ENCODE data around the gene QSOX1. TPM values are rescaled to one million over a fixed set of nuclear protein-coding genes. Genes with fewer than 3 reads are reported as not detected.
A peak's percentile ranks its signal among the peaks of the same experiment; 100 is the strongest.

The QSOX1 gene
- polyA plus RNA-seq, 2 donors = 50.6 to 173 TPM

- Histone ChIP-seq H3K36me3 (ENCODE audit: control insufficient read depth in 2 of 2, insufficient read depth in 2 of 2, low read length in 1 of 2) (no peaks in the 10 kb centered on the region), H3K27me3 (ENCODE audit: control insufficient read depth in 1 of 2, insufficient read depth in 2 of 2, low read length in 2 of 2) (peaks cover 16 to 50% of the 10 kb centered on the region in 2 donors), H3K9me3 (ENCODE audit: control insufficient read depth in 2 of 2, insufficient read depth in 1 of 2, low read depth in 1 of 2, low read length in 1 of 2) (no peaks in the 10 kb centered on the region), H3K4me3 (ENCODE audit: low read depth in 1 of 2, low read length in 2 of 2) (peak overlapping the region in 1 of 2 donors; percentile 5), H3K27ac (ENCODE audit: low read depth in 2 of 2, low read length in 1 of 2) (no peak overlapping the region), H3K4me1 (ENCODE audit: control insufficient read depth in 2 of 2, insufficient read depth in 2 of 2, low read length in 1 of 2) (peaks cover 13 to 33% of the 10 kb centered on the region in 2 donors)
- WGBS, 2 donors = 1 to 4% methylated on average over 51 of the region's 51 CpGs
These were observed 79.9 kb downstream of the QSOX1 start for GRCh38 chr1:180234369-180235076.

- Histone ChIP-seq H3K36me3 (ENCODE audit: control insufficient read depth in 2 of 2, insufficient read depth in 2 of 2, low read length in 1 of 2) (no peaks in the 10 kb centered on the region), H3K9me3 (ENCODE audit: control insufficient read depth in 2 of 2, insufficient read depth in 1 of 2, low read depth in 1 of 2, low read length in 1 of 2) (no peaks in the 10 kb centered on the region), H3K4me3 (ENCODE audit: low read depth in 1 of 2, low read length in 2 of 2) (peak overlapping the region in 1 of 2 donors; percentile 5), H3K27ac (ENCODE audit: low read depth in 2 of 2, low read length in 1 of 2) (no peak overlapping the region), H3K27me3 (ENCODE audit: control insufficient read depth in 1 of 2, insufficient read depth in 2 of 2, low read length in 2 of 2) (peaks cover 19 to 53% of the 10 kb centered on the region in 2 donors), H3K4me1 (ENCODE audit: control insufficient read depth in 2 of 2, insufficient read depth in 2 of 2, low read length in 1 of 2) (peaks cover 13 to 31% of the 10 kb centered on the region in 2 donors)
- 5 to 6% methylated on average over 30 of the region's 30 CpGs for WGBS, 2 donors
These were observed 80.4 kb downstream of the QSOX1 start for GRCh38 chr1:180235077-180235501.

GRCh38 chr1:180235502-180236239 is 81.0 kb downstream of the QSOX1 start:
- Histone ChIP-seq H3K9me3 (ENCODE audit: control insufficient read depth in 2 of 2, insufficient read depth in 1 of 2, low read depth in 1 of 2, low read length in 1 of 2) (no peaks in the 10 kb centered on the region), H3K4me3 (ENCODE audit: low read depth in 1 of 2, low read length in 2 of 2) (peak overlapping the region in 1 of 2 donors; percentile 4), H3K4me1 (ENCODE audit: control insufficient read depth in 2 of 2, insufficient read depth in 2 of 2, low read length in 1 of 2) (peaks cover 10 to 27% of the 10 kb centered on the region in 2 donors), H3K27me3 (ENCODE audit: control insufficient read depth in 1 of 2, insufficient read depth in 2 of 2, low read length in 2 of 2) (peaks cover 20 to 50% of the 10 kb centered on the region in 2 donors), H3K27ac (ENCODE audit: low read depth in 2 of 2, low read length in 1 of 2) (no peak overlapping the region), H3K36me3 (ENCODE audit: control insufficient read depth in 2 of 2, insufficient read depth in 2 of 2, low read length in 1 of 2) (no peaks in the 10 kb centered on the region)
- 8% methylated on average over 49 of the region's 49 CpGs for WGBS, 2 donors

- H3K36me3 ChIP-seq (ENCODE audit: control insufficient read depth in 2 of 2, insufficient read depth in 2 of 2, low read length in 1 of 2) = no peaks in the 10 kb centered on the region
- 11 to 13% methylated on average over 16 of the region's 16 CpGs for WGBS, 2 donors
- peaks cover 15 to 49% of the 10 kb centered on the region in 2 donors for H3K27me3 ChIP-seq (ENCODE audit: control insufficient read depth in 1 of 2, insufficient read depth in 2 of 2, low read length in 2 of 2)
- H3K4me3 ChIP-seq (ENCODE audit: low read depth in 1 of 2, low read length in 2 of 2) = no peak overlapping the region
- H3K27ac ChIP-seq (ENCODE audit: low read depth in 2 of 2, low read length in 1 of 2) = no peak overlapping the region
- H3K9me3 ChIP-seq (ENCODE audit: control insufficient read depth in 2 of 2, insufficient read depth in 1 of 2, low read depth in 1 of 2, low read length in 1 of 2) = no peaks in the 10 kb centered on the region
- peaks cover 4 to 21% of the 10 kb centered on the region in 2 donors for H3K4me1 ChIP-seq (ENCODE audit: control insufficient read depth in 2 of 2, insufficient read depth in 2 of 2, low read length in 1 of 2)
These were observed 82.2 kb downstream of the QSOX1 start for GRCh38 chr1:180236698-180237509.

- no peak overlapping the region for H3K4me3 ChIP-seq (ENCODE audit: low read depth in 1 of 2, low read length in 2 of 2)
- no peak overlapping the region for H3K27ac ChIP-seq (ENCODE audit: low read depth in 2 of 2, low read length in 1 of 2)
- 24 to 29% methylated on average over 7 of the region's 7 CpGs for WGBS, 2 donors
- H3K4me1 ChIP-seq (ENCODE audit: control insufficient read depth in 2 of 2, insufficient read depth in 2 of 2, low read length in 1 of 2) = peaks cover 4 to 18% of the 10 kb centered on the region in 2 donors
- H3K27me3 ChIP-seq (ENCODE audit: control insufficient read depth in 1 of 2, insufficient read depth in 2 of 2, low read length in 2 of 2) = peaks cover 10 to 41% of the 10 kb centered on the region in 2 donors
- H3K9me3 ChIP-seq (ENCODE audit: control insufficient read depth in 2 of 2, insufficient read depth in 1 of 2, low read depth in 1 of 2, low read length in 1 of 2) = no peaks in the 10 kb centered on the region
- no peaks in the 10 kb centered on the region for H3K36me3 ChIP-seq (ENCODE audit: control insufficient read depth in 2 of 2, insufficient read depth in 2 of 2, low read length in 1 of 2)
These were observed 83.3 kb downstream of the QSOX1 start for GRCh38 chr1:180237869-180238476.

- Histone ChIP-seq H3K27me3 (ENCODE audit: control insufficient read depth in 1 of 2, insufficient read depth in 2 of 2, low read length in 2 of 2) (peaks cover 10 to 34% of the 10 kb centered on the region in 2 donors), H3K9me3 (ENCODE audit: control insufficient read depth in 2 of 2, insufficient read depth in 1 of 2, low read depth in 1 of 2, low read length in 1 of 2) (no peaks in the 10 kb centered on the region), H3K27ac (ENCODE audit: low read depth in 2 of 2, low read length in 1 of 2) (no peak overlapping the region), H3K4me1 (ENCODE audit: control insufficient read depth in 2 of 2, insufficient read depth in 2 of 2, low read length in 1 of 2) (peaks cover 4 to 15% of the 10 kb centered on the region in 2 donors), H3K36me3 (ENCODE audit: control insufficient read depth in 2 of 2, insufficient read depth in 2 of 2, low read length in 1 of 2) (no peaks in the 10 kb centered on the region), H3K4me3 (ENCODE audit: low read depth in 1 of 2, low read length in 2 of 2) (no peak overlapping the region)
- 25 to 29% methylated on average over 7 of the region's 7 CpGs for WGBS, 2 donors
These were observed 84.0 kb downstream of the QSOX1 start for GRCh38 chr1:180238675-180239074.

- Histone ChIP-seq H3K27me3 (ENCODE audit: control insufficient read depth in 1 of 2, insufficient read depth in 2 of 2, low read length in 2 of 2) (peaks cover 10 to 32% of the 10 kb centered on the region in 2 donors), H3K4me3 (ENCODE audit: low read depth in 1 of 2, low read length in 2 of 2) (no peak overlapping the region), H3K27ac (ENCODE audit: low read depth in 2 of 2, low read length in 1 of 2) (no peak overlapping the region), H3K4me1 (ENCODE audit: control insufficient read depth in 2 of 2, insufficient read depth in 2 of 2, low read length in 1 of 2) (peaks cover under 1 to 14% of the 10 kb centered on the region in 2 donors), H3K36me3 (ENCODE audit: control insufficient read depth in 2 of 2, insufficient read depth in 2 of 2, low read length in 1 of 2) (no peaks in the 10 kb centered on the region), H3K9me3 (ENCODE audit: control insufficient read depth in 2 of 2, insufficient read depth in 1 of 2, low read depth in 1 of 2, low read length in 1 of 2) (no peaks in the 10 kb centered on the region)
- WGBS, 2 donors = 16 to 18% methylated on average over 10 of the region's 10 CpGs
These were observed 84.8 kb downstream of the QSOX1 start for GRCh38 chr1:180239145-180240096.

GRCh38 chr1:180241716-180242544 is 87.3 kb downstream of the QSOX1 start:
- 66 to 70% methylated on average over 8 of the region's 8 CpGs for WGBS, 2 donors
- Histone ChIP-seq H3K27ac (ENCODE audit: low read depth in 2 of 2, low read length in 1 of 2) (no peak overlapping the region), H3K4me3 (ENCODE audit: low read depth in 1 of 2, low read length in 2 of 2) (no peak overlapping the region), H3K36me3 (ENCODE audit: control insufficient read depth in 2 of 2, insufficient read depth in 2 of 2, low read length in 1 of 2) (no peaks in the 10 kb centered on the region), H3K27me3 (ENCODE audit: control insufficient read depth in 1 of 2, insufficient read depth in 2 of 2, low read length in 2 of 2) (peaks cover 10 to 13% of the 10 kb centered on the region in 2 donors), H3K9me3 (ENCODE audit: control insufficient read depth in 2 of 2, insufficient read depth in 1 of 2, low read depth in 1 of 2, low read length in 1 of 2) (no peaks in the 10 kb centered on the region), H3K4me1 (ENCODE audit: control insufficient read depth in 2 of 2, insufficient read depth in 2 of 2, low read length in 1 of 2) (no peaks in the 10 kb centered on the region)
